ENCODE results near the gene LARP4. TPM values are rescaled to one million over a fixed set of nuclear protein-coding genes. Genes with fewer than 3 reads are reported as not detected.
"Not testable (repeated sequence)": the region's sequence is repeated elsewhere in the genome, so short reads cannot be mapped to it uniquely, and the experiment has no call there.

Gene LARP4
- total RNA-seq, 6 experiments from 2014 or later = 46.3 to 83.0 (median 61.9) TPM

DNA sequence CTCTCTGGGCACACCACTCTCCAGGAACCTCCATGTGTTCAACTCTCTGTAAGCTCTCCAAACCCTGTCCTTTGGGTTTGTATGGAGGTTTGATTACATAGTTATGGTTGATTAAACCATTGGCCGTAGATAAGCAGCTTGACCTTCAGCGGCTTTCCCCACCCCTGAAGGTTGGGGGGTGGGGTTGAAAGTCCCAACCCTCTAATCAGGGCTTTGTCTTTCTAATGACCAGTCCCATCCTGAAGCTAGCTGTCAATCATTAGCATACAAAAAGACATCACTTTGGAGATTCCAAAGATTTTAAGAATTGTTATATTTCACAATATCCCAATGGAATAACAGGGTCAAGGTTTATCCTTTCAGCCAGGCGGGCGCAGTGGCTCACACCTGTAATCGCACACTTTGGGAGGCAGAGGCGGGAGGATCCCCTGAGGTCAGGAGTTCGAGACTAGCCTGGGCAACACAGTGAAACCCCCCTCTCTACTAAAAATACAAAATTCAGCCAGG is 12.7 kb upstream of the LARP4 start:
- Histone ChIP-seq H3K9me3 (no peaks in the 10 kb centered on the region), H3K4me1 (no peaks in the 10 kb centered on the region), H3K27me3 (no peaks in the 10 kb centered on the region), H3K4me3 (no peak overlapping the region), H3K36me3 (no peaks in the 10 kb centered on the region), H3K27ac (no peak overlapping the region)
- 64% methylated on average over 7 of the region's 7 CpGs for WGBS (ENCODE audit: insufficient coverage, low coverage, low lambda C conversion rate, missing lambda C conversion rate)
- ATAC-seq (peak in 1 of 4 donors; percentile 14), DNase-seq (no peak)
- no peak for TF ChIP-seq POLR2A (IDR thresholded peaks at IDR 0.05)
- TF ChIP-seq, protein P1, sequence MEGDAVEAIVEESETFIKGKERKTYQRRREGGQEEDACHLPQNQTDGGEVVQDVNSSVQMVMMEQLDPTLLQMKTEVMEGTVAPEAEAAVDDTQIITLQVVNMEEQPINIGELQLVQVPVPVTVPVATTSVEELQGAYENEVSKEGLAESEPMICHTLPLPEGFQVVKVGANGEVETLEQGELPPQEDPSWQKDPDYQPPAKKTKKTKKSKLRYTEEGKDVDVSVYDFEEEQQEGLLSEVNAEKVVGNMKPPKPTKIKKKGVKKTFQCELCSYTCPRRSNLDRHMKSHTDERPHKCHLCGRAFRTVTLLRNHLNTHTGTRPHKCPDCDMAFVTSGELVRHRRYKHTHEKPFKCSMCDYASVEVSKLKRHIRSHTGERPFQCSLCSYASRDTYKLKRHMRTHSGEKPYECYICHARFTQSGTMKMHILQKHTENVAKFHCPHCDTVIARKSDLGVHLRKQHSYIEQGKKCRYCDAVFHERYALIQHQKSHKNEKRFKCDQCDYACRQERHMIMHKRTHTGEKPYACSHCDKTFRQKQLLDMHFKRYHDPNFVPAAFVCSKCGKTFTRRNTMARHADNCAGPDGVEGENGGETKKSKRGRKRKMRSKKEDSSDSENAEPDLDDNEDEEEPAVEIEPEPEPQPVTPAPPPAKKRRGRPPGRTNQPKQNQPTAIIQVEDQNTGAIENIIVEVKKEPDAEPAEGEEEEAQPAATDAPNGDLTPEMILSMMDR (IDR thresholded peaks at IDR 0.05) = no peak
- intact Hi-C loops (cut with DNase I) = no loop called here

GRCh38 chr12:50388793-50389192 is 11.9 kb upstream of the LARP4 start:
- H3K36me3 ChIP-seq; ATAC-seq; H3K27me3 ChIP-seq; H3K9me3 ChIP-seq; intact Hi-C loops (cut with DNase I); H3K4me1 ChIP-seq; DNase-seq; H3K4me3 ChIP-seq; H3K27ac ChIP-seq: not testable (repeated sequence)
- WGBS (ENCODE audit: insufficient coverage, low coverage, low lambda C conversion rate, missing lambda C conversion rate) = 88% methylated on average over 8 of the region's 10 CpGs

GRCh38 chr12:50390316-50390741 is 10.4 kb upstream of the LARP4 start:
- WGBS (ENCODE audit: insufficient coverage, low coverage, low lambda C conversion rate, missing lambda C conversion rate) = 28% methylated on average over 3 of the region's 3 CpGs

GRCh38 chr12:50394469-50395029 is 6.1 kb upstream of the LARP4 start:
- Histone ChIP-seq H3K27me3 (no peaks in the 10 kb centered on the region), H3K4me3 (no peak overlapping the region), H3K36me3 (no peaks in the 10 kb centered on the region), H3K27ac (no peak overlapping the region), H3K9me3 (no peaks in the 10 kb centered on the region), H3K4me1 (no peaks in the 10 kb centered on the region)
- intact Hi-C loops (cut with DNase I) = no loop called here
- TF ChIP-seq POLR2A (IDR thresholded peaks at IDR 0.05) = no peak
- TF ChIP-seq, protein P1 (IDR thresholded peaks at IDR 0.05) = no peak
- WGBS (ENCODE audit: insufficient coverage, low coverage, low lambda C conversion rate, missing lambda C conversion rate) = 14% methylated on average over 1 of the region's 4 CpGs
- no peak for DNase-seq
- ATAC-seq = no peak

More at GRCh38 chr12:50390316-50390741, 10.4 kb upstream of the LARP4 start:
- no peak for DNase-seq
- intact Hi-C loops (cut with DNase I) = no loop called here
- no peaks in the 10 kb centered on the region for H3K27me3 ChIP-seq
- H3K4me3 ChIP-seq = no peak overlapping the region
- no peaks in the 10 kb centered on the region for H3K4me1 ChIP-seq
- ATAC-seq = peak in 2 of 4 donors; percentile 31 to 88
- H3K9me3 ChIP-seq = no peaks in the 10 kb centered on the region
- TF ChIP-seq, protein P1 (IDR thresholded peaks at IDR 0.05) = no peak
- TF ChIP-seq POLR2A (IDR thresholded peaks at IDR 0.05) = no peak
- peak overlapping the region in 1 of 3 donors; percentile 41 for H3K27ac ChIP-seq
- no peaks in the 10 kb centered on the region for H3K36me3 ChIP-seq

DNA sequence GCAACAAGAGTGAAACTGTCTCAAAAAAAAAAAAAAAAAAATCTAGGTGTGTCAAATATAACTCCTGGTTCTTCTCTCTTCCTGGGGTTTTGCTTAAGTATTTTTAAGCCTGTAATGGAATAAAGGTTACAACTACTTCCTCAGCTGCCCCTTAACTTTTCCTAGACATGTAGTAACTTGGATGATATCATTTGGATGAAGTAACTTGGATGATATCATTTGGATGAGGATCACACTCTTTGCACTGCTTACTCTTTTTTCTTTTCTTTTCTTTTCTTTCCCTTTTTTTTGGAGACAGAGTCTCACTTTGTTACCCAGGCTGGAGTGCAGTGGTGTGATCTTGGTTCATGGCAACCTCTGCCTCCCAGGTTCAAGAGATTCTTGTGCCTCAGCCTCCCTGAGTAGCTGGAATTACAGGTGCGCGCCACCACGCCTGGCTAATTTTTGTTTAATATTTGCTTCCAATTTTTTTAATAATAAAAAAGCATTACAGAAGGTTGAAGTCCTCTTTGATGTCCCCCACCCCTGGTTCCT is 3.5 kb upstream of the LARP4 start:
- intact Hi-C loops (cut with DNase I) = no loop called here
- WGBS (ENCODE audit: insufficient coverage, low coverage, low lambda C conversion rate, missing lambda C conversion rate) = 73% methylated on average over 3 of the region's 3 CpGs
- H3K36me3 ChIP-seq = no peaks in the 10 kb centered on the region
- H3K4me3 ChIP-seq = no peak overlapping the region
- no peaks in the 10 kb centered on the region for H3K4me1 ChIP-seq
- no peak for TF ChIP-seq POLR2A (IDR thresholded peaks at IDR 0.05)
- TF ChIP-seq, protein P1 (IDR thresholded peaks at IDR 0.05) = no peak
- no peaks in the 10 kb centered on the region for H3K27me3 ChIP-seq
- ATAC-seq = no peak
- peak in 1 of 3 donors; percentile 15 for DNase-seq
- no peaks in the 10 kb centered on the region for H3K9me3 ChIP-seq
- H3K27ac ChIP-seq = no peak overlapping the region

All from right lobe of liver (tissue), 6 donors.